ENCODE results near the gene CHD3.

DNA sequence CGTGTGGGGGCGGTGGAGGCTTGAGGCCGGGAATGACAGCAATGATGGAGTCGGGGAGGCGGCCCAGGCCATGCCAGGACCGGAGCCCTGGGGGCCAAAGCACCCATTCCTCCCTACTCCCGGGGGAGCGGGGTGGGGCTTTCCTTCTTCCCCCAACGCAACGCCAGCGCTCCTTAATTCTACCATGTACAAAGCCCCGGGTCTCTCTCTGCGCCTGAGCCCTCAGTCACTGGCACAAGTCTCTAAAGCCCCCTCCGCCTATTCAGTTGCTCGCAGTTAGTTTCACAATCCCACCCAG is 27.7 kb downstream of the CHD3 start:
- TF ChIP-seq POLR2A (IDR thresholded peaks at IDR 0.05; ENCODE audit: low read length) (no peak), GATA1 (IDR thresholded peaks at IDR 0.05; ENCODE audit: low read depth, low read length) (no peak)
